HG02973 (cell line): ENCODE measurements around the gene C9orf50.
"Not testable (repeated sequence)": the region's sequence is repeated elsewhere in the genome, so short reads cannot be mapped to it uniquely, and the experiment has no call there.

Source experiments
- ATAC-seq: cut with Tn5 transposase; IDR thresholded peaks from one replicate; pipeline ENCODE4 v1.9.1; 2021; ENCODE audit warnings: moderate library complexity; ENCODE audit not compliant: unreplicated experiment

C9orf50 gene

DNA sequence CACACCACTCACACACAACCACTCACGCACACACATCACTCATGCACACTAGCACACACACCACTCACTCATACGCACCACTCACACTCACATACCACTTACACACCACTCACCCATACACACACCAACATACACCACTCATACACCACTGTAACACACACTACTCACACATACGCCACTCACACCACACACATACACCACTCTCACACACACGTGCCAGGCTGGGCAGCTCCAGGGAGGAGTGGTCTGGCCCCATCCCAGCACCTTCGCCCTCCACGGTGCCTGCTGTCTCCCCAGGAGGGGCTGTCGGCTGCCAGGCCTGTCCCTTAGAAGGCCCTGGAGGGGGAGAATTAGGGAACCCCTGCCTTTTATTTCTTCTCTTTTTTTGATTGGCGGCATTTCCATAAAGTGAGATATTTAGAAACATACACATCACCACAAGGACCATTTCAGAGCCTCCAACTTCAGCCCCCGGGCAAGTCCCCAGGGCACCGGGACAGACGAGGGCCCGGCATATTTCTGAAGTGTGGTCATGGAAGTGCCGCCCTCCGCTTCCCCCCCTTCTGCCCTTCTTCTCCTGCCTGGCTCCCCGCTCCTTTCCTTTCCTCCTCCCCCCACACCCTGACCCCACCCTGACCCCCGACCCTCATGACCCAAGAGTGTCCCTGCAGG, 27.3 kb upstream of the C9orf50 start:
- ATAC-seq, result no peak

DNA sequence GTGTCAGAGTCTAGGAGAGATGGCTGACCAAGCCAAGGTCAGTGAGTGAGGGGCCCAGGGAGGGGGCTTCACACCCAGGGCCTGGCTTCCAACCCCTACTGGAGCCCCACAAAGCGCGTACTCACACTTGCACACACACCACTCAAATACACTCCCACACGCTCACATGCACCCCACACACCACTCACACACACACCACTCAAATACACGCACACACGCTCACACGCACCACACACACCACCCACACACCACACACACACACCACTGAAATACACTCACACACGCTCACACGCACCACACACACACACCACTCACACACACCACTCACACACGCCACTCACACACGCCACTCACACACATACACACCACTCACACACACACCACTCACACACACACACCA, 26.7 kb upstream of the C9orf50 start:
- ATAC-seq, result no peak

DNA sequence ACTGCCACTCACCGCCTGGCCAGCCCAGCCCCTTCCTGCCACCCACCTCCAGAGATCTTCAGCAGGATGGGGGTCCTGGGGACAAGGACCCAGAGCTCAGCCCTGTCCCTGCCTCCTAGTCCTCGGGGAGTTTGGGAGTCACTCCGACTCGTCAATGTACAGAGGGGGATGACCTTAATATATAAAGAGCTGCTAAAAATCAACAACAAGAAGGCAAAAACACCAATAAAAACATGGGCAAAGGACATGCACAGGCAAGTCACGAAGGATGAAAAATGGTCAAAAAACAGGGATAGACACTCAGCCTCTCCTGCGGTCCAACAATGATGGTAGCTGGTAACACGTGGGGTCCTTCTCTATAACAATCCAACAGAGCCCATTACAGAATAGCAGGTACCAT, 25.8 kb upstream of the C9orf50 start:
- ATAC-seq, result no peak

DNA sequence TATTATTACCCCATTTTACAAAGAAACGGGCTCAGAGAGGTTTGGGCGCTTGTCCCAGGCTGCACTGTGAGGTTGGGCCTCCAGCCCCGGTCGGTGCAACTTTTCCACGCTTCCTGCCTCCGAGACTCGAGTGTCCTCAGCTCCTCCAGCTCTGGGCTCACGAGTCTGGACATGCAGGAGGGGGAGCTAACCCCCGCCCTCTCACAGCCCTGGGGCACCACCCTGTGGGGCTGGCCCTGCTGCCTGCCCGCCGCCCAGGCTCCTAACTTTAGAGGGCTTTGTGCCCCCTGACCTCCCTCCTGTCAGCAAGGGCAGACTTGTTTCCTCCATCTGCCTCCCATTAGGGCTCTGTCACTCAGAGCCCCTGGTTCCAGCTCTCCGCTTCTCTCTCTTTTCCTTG, 25.4 kb upstream of the C9orf50 start:
- ATAC-seq, result no peak

DNA sequence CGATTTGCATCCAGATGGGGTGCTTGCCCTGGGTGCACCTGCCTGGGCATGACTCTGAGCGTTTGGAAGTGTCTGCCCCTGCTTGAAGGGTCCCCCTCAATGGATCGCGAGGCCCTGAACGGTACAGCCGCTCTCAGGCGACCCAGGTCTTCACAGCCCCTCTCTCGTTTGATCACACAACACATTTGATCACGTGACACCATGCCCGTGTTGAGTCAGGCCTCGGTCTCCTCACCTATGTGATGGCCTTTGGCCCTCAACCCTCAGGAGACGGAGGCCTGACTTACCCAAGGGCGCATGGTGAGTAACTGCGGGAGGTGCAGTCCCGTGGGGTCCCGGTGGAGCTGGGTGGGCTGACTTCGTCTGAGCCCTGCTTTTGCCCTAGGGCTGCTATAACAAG, 24.0 kb upstream of the C9orf50 start:
- no peak for ATAC-seq

DNA sequence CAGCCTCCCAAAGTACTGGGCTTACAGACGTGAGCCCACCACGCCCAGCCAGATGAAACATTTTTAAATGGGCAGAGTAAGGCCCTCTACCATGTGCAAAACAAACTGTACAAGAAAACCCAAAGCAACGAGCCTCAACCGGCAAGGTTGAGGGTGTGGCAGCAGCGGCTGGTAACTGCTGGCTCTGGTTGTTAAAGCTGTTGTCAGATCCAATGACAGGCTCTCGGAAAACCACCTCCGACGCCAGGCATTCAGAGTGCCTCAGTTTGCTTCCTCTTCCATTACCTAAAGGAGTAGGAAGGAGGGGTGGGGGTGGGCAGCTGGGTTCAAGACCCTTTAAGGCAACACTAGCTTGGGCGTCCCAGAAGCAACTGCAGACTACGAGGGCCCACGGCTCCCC, 23.5 kb upstream of the C9orf50 start:
- no peak for ATAC-seq

DNA sequence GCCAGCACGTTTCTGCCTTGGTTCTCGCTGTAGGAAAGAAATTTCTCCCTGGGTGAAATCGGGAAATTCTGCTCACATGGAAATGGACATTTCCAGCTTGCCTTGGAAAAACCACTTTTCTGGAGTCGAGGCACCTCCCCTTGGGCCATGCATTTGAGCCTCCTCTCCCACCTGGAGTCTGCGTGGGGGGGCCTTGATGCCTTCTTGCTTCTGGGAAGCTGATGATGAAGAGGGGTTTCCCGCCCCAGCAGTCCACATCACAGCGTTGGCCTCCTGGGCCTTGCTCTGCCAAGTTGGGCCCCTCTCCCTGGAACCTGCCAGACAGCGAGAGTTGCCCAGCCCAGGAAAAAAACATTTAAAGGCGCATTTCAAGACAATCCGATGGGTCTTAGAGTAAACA, 22.8 kb upstream of the C9orf50 start:
- ATAC-seq, result no peak

DNA sequence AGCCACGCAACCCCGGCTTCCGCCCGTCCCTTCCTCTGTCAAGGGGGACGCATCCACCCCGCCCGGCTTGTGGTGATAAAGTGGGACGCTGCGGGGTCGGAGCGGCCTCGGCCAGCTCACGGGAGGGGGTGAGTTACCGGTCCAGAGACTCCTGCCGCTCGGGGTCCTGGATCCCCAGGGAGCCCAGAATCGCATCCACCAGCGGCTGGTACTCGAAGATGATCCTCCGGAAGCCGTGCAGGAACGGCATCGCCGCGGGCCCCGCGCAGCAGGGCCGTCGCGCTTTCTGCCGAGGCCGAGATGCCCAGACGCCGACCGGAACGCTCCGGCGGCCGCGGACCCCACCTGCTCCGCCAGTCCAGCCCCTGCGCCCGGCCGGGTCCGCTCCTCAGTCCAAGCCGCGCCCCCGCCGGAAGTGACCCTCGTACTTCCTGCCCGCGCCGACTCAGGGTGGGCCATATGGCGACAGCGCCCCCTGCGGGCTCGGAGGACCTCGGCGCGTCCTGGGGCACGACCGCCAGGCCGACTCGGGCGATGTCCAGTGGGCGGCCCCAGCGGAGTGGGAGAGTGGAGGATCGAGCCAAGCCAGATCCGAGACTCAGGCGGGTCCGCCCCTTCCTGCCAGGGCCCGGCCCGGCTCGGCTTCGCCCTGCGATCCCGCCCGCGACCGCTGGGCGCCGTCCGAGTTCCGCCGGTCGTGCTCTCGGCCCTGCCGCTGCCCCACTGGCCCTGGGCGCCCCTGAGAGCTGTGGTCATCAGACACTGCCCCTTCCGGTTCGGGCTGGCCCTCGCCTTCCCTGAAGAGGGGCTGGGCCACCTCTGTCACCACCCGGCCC, 21.1 kb upstream of the C9orf50 start, which contains the start of gene ASB6:
ASB6 (minus strand) TSS at position 402 of the 836 bp plus-strand sequence; CDS start at position 250, 152 bp downstream.
- peak; percentile 82 for ATAC-seq

DNA sequence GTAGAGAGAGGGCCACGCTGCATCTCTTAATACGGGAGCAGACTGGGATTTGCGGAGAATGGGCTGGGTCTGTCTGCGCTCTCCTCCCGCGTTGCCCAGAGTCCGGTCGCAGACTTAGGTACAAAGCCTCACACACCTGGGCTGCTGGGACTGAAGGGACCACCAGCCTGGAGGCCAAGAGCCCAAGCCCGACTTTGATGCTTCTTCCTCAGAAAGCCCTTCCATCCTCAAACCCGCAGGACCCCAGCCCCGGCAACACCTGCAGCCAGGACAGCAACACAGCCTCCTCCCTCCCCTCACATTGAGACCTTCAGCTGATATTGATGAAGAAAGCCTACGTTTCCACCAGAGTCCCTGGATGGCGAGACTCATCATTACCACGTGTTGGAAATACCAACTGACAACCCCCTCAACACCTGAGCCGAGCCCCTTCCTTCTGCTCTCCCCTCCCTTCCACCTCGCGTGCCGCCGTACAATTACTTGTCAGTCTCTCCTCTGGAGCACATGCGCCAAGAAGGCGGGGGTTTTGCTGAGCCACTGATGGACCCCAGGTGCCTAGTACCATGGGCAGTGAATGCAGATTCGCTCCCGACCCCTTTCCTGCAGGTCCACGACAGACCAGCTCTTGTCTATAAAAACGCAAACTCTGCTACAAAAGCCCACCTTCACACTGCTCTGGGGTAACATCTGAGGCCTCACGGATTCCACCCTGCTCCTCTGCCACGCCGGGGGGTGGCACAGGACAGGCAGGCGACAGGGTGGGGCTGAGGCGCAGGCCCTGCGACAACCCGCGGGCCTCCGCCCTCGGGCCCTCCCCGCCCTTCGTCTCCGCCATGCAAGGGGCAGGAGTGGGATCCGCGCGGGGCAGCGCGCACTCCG, 20.2 kb upstream of the C9orf50 start:
- peak; percentile 9 for ATAC-seq

DNA sequence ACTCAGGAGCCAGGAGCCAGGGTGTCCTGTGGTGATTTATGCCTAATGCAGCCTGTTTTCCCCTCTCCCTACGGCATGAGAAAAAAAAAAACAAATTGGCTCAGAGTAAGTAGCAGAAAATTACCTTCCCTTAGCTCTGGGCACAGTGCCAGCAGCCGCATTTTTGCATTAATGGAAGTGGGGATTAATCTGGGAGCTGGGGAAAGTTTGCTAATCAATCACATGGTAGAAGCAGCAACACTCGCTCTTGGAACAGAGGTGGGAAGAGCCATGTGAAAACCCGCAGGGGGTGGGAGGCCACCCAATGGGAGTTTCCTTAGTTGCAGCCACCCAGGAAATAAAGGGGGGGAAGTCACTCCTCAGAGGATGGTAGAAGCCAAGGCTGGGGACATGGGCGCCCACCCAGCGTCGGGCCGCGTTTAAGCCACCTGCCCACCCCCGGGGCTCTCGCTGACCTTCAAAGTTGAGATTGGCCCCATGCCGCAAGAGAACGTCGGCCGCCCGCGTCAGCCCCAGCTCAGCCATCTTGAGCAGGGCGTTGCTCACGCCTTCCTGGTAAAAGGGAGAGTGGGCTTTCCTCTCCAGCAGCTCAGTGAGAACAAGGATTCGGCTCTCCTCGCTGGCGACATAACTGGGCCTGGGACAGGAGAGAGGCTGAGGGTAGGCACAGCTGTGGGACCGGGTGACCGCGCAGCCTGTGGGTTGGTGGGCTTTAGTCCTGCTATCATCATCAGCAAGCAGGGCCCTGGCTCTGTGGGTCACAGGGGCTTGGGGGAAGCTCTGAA, 19.4 kb upstream of the C9orf50 start:
- ATAC-seq, result no peak

DNA sequence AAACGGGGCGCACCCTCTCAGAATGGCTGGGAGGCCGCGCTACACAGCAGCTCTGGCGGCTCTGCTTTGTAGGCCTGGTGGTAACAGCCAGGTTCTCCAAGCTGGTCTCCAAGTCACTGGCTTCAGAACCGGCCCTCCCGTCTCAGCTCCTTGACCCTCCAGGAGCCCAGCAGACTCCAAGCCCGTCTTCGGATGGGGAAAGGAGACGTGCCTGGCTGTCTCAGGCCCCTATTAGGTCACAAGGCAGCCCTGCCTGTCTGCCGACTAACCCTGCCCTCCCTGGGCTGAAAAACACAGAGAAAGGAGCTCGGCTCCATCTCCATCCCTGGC, 18.8 kb upstream of the C9orf50 start:
- no peak for ATAC-seq

DNA sequence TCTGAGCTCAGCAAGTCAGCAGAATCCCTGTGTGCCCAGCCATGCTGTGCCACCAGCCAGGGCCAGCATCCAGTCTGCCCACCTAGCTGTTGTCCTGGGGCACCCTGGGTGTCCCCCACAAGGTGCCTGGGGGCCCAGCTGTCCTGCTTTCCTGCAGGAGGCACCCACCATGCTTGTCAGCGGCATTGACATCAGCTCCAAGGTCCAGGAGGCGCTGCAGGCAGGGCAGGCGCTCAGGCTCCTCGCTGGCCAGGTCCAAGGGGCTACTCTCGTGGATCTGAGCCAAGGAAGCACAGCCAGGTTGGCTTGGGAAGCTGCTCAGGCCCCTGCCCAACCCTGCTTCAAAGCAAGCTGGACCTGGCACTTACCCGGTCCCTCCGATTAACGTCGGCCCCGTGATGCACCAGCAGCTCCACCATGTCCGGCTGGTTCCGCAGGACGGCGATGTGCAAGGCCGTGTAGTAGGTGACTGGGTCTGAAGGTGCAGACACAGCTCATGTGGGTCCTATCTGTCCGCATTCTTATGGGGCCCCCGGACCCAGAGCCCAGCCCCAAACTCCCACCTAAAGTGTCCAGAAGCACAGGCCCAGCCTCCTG, 18.2 kb upstream of the C9orf50 start:
- ATAC-seq, result no peak

DNA sequence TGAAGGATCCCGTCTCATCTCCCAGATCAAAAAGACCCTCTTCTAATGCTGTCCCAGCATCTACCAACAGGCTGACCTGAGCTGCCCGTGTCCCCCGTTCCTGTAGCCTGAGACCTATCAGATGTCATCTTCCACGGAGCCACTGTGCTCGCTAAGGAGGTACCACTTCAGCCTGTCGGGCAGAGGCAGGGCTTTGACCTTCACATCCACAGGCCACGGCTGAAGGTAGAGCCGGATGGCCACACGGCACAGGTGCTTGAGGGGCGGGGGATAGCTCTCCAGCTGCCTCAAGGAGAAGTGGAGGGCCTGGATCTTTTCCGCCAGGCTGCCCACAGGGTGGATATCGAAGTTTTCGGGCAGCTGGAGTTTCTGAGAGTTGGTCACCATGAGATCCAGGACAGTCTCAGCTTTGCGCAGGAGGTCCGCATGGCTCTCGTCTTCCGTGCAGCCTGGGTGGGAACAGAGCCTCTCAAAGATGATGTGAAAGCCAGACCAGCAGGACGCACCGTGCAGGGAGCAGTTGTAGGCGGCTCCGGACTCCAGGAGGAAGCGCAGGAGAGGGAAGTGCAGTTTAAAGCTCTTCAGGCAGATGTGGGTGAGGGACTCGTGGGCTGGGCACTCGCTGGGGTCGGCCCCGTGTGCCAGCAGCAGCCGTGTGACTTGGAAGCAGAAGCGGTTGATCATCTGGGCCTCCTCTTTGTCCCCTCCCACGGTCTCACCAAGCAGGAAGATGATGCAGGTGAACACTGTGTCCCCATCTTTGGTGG, 17.0 kb upstream of the C9orf50 start:
- no peak for ATAC-seq

DNA sequence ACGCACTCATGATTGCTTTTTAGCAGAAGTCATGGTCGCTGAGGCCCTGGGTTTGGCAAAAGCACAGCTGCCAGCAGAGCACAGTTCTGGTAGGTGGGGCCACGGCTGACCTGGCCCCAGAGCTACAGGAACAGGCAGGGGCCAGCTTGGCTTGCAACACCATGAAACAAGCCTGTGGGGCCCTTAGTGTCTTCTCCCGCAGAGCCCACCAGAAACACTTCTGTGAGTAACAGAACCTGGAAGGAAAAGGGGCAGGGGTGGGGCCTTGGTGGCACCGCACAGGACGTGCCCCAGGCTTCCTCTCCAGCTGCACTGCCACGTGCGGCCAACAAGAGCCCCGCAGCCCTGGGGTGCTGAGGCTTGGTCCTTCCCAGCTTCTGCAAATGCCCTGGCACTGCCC, 16.2 kb upstream of the C9orf50 start:
- ATAC-seq, result no peak

DNA sequence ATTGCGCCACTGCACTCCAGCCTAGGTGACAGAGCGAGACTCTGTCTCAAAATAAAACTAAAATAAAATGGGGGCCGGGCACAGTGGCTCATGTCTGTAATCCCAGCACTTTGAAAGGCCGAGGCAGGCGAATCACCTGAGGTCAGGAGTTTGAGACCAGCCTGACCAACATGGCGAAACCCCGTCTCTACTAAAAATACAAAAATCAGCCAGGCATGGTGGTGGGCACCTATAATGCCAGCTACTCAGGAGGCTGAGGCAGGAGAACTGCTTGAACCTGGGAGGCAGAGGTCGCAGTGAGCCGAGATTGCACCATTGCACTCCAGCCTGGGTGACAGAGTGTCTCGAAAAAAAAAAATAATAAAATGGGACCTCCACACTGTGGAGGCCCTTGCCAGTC, 15.4 kb upstream of the C9orf50 start:
- ATAC-seq, result not testable (repeated sequence)

DNA sequence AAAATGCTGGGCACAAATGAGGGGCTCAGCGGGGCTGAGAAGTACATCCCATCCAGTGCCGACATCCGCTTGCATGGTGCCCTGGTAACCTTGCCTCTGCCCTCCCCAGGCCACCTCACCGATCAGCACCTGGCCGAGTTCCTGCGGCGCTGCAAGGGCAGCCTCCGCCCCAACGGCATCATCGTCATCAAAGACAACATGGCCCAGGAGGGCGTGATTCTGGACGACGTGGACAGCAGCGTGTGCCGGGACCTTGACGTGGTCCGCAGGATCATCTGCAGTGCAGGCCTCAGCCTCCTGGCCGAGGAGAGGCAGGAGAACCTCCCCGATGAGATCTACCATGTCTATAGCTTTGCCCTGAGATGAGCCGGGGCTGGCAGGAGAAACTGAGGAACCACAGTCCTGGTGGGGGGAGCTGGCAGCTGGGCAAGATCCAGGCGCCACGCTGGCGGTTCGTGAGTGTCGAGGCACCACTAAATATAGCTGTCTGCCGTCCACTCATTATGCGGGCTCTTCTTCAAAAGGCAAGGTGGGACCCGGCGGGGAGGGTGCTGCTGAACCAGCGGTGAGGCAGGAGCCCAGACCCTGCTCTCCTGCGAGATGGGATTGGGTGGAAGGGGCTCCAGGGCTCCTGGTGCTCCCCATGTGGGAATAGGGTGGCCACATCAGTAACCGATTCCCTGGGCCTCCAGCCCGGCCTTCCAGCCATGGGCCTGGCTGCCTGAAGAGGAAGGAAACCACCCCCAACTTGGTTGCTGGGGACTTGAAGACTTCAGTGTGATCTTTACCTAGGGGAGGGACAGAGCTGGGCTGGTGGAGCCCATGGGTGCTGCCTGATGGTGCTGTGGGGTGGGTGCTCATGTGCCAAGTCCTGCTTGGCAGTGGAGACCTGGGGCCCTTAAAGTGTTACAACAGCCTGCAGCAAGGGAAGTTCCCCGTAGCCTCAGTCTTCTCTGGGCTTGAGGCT, 14.5 kb upstream of the C9orf50 start:
- ATAC-seq, result no peak

DNA sequence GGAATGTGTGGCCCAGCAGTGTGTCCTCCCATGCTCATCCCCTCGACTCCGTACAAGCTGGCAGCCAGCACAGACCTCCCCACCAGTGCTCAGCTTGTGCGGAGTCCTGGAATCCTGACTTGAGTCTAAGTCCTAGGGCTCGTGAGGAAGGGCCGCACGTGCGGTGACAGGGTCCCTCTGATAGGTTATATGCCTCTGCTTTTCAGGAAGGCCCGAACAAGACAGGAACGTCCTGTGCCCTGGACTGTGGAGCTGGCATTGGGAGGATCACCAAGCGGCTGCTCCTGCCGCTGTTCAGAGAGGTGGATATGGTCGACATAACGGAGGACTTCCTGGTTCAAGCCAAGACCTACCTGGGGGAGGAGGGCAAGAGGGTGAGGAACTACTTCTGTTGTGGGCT, 12.9 kb upstream of the C9orf50 start:
- no peak for ATAC-seq

DNA sequence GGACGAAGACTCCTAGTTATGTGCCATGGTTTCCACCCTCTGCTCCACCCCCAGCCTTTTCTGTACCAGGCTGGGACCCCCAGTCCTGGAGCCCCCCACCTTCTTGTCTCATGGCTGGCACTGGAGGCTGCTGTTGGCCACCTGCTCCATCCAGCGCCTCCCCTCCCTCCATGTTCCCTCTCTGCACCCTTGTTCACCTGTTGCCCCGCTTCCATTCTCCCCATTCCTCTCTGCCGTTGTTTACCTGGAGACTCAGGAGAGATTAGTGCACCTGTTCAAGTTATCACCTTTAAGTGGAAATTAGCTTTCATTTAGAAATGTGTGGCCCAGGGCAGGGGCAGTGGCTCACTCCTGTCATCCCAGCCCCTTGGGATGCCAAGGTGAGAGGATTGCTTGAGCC, 12.3 kb upstream of the C9orf50 start:
- ATAC-seq, result no peak

DNA sequence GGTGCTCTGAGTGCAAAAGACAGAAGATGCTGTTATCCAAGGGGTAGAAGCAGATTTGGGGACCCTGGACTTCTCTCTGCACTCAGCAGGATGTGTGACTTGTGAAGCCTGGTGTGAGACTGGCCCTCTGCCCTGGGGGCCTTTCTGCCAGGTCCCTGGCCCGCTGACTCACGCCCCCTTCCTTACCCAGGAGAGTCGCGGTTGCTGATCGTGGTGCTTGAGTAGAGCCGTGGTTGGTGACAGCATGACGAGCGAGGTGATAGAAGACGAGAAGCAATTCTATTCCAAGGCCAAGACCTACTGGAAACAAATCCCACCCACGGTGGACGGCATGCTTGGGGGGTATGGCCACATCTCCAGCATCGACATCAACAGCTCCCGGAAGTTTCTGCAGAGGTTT, 11.6 kb upstream of the C9orf50 start:
- ATAC-seq, result no peak
